Bronchial epithelial cell (primary cell): ENCODE data around the gene LRP5. TPM values are rescaled to one million over a fixed set of nuclear protein-coding genes. Genes with fewer than 3 reads are reported as not detected.

ENCODE experiments used
- DNase-seq: peaks from one replicate; pipeline ENCODE4 v3.0.0-alpha.2; 2010; ENCODE audit warnings: low read depth
- FAIRE-seq: peaks from 2 replicates; lab custom pipeline; 2011; peaks lifted over from hg19 to GRCh38; lab: Jason Lieb, UNC
- H3K27me3 ChIP-seq: 2 replicates; pipeline ENCODE4 v1.5.1; 2011; ENCODE audit warnings: low read length; ENCODE audit not compliant: control insufficient read depth, insufficient read depth
- H3K36me3 ChIP-seq: 2 replicates; pipeline ENCODE4 v1.5.1; 2011; ENCODE audit warnings: low read length; ENCODE audit not compliant: control insufficient read depth, insufficient read depth
- H3K4me3 ChIP-seq: 2 replicates; pipeline ENCODE4 v1.5.1; 2011; ENCODE audit warnings: mild to moderate bottlenecking, low read depth, low read length, control low read depth
- total RNA-seq: library from RNA; depleted of rRNA; stranded (reverse); fragments of >200 nt; gene quantifications from 2 replicates; pipeline ENCODE4 v1.2.1, GENCODE V29; 2014
- TF ChIP-seq, protein P1 (sequence below): IDR thresholded peaks from 2 replicates; pipeline ENCODE4 v1.5.1; 2011; ENCODE audit warnings: mild to moderate bottlenecking, moderate library complexity, low read length, control low read depth, inconsistent platforms; ENCODE audit not compliant: insufficient read depth, severe bottlenecking

LRP5 gene
- total RNA-seq, 1 donor from 2014 or later: 21.6 TPM

DNA sequence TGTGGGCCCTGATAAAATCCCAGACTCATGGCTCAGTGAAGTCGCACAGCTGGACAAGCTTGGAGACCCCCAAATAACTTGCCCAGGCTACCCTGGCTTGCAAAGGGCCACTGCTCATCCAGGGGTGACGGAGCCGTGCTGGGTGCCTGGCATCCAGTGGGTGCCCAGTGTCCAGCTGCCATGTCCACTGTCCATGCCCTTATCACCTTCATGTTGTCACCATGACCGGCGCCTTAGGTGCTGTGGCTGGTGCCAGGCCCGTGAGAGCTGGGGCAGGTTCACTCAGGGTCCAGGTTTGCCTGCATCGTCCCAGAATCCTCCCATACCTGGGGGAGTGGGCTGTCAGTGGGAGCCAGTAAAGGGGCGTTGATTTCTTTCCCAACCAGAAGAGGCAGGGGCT is 57.4 kb downstream of the LRP5 start:
- FAIRE-seq (no peak), DNase-seq (no peak)
- H3K36me3 ChIP-seq: peaks cover 10% of the 10 kb centered on the region
- no peaks in the 10 kb centered on the region for H3K27me3 ChIP-seq
- H3K4me3 ChIP-seq: no peak overlapping the region
- TF ChIP-seq, protein P1, sequence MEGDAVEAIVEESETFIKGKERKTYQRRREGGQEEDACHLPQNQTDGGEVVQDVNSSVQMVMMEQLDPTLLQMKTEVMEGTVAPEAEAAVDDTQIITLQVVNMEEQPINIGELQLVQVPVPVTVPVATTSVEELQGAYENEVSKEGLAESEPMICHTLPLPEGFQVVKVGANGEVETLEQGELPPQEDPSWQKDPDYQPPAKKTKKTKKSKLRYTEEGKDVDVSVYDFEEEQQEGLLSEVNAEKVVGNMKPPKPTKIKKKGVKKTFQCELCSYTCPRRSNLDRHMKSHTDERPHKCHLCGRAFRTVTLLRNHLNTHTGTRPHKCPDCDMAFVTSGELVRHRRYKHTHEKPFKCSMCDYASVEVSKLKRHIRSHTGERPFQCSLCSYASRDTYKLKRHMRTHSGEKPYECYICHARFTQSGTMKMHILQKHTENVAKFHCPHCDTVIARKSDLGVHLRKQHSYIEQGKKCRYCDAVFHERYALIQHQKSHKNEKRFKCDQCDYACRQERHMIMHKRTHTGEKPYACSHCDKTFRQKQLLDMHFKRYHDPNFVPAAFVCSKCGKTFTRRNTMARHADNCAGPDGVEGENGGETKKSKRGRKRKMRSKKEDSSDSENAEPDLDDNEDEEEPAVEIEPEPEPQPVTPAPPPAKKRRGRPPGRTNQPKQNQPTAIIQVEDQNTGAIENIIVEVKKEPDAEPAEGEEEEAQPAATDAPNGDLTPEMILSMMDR: no peak

DNA sequence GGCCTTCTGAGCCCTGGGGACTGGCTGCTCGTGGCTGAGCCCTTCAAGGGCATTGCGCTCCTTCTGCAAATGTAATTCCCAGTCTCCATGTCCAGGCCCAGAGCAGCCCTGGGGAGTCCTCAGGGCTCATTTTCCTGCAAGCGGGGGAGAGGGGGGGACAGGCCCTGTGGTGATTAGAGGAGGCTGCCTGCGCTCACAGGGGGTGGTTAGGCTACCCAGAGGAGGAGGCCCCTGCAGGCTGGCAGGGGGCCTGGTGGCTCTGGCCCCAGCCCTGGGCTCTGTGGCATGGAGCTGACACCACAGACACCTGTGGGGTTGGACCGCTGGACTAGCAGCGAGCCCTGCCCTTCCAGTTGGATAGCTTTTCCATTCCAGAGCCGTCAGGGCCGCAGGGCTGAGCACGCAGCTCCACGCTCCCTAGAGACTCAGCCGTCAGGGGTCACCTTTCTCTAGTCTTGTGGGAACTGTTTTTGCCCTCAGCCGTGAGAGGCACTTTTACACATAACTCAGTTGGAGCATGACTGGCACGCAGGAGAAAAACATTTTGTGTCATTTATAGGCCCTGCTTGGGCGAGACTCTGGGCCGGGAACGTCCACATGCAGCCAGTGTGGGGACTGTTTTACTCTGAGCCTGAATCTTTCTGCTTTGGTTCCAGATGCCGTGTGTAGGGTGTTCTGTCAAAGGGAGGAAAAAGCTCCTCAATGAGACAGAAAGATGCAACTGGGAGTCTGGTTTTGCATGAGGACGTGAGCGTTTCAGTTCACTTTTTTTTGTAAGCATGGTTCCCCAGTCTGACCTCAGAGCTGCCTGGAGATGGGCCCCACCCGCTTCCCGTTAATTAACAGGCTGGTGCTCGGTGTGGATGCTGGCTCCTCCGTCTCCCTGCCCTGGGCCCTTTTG is 58.1 kb downstream of the LRP5 start:
- FAIRE-seq: peak; percentile 64
- no peak overlapping the region for H3K4me3 ChIP-seq
- H3K27me3 ChIP-seq: no peaks in the 10 kb centered on the region
- TF ChIP-seq, protein P1: no peak
- H3K36me3 ChIP-seq: peaks cover 9% of the 10 kb centered on the region
- DNase-seq: no peak

DNA sequence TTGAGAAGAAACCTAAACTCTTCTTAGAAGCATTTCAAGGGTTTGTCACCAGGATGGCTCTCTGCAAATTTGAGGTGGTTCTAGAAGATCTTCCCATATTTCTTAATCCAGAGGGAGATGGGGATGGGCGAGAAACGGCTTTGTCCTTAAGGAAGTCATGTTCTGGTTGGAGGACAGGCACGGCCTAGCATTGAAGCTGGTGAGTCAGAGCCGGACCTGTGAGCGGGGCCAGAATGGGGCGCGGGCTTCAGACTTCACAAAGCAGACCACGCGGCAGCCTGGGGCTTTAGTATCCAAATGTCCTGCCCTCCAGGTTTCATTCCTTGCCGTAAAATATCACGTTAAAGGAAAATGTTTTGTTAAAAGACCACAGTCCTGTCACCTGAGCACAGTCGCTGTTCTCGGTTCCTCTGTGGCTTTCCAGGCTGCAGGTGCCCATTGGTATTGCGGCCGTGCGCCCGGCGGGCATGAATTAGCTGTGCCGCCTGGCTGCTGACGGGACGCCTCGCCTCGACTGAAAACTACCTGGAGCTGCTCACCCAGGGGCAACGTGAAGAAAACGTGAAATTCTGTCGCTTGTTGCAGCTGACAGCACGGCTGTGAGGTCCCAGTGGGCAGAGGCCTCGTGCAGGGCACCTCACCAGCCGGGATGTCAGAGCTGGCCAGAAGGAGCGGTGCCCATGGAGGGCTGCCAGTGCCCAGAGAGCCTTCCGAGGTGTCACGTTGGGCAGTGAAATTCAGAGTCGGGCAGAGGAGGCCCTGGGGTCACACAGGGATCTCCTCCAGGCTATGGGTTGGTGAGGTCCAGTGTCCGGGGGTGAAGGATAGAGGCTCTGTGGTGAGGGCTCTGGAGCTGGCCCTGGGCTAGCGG is 59.0 kb downstream of the LRP5 start:
- Histone ChIP-seq H3K4me3 (no peak overlapping the region), H3K36me3 (peaks cover 6% of the 10 kb centered on the region), H3K27me3 (no peaks in the 10 kb centered on the region)
- FAIRE-seq: no peak
- no peak for DNase-seq
- TF ChIP-seq, protein P1: no peak

DNA sequence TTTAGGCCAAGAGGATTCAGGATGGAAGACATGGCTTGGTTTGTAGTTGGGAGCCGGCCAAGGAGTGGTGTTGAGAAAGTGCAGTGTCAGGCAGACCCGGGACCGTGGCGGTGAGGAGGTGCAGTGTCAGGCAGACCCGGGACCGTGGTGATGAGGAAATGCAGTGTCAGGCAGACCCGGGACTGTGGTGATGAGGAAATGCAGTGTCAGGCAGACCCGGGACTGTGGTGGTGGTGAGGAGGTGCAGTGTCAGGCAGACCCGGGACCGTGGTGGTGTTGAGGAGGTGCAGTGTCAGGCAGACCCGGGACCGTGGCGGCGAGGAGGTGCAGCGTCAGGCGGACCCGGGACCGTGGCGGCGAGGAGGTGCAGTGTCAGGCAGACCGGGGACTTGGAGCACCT is 59.7 kb downstream of the LRP5 start:
- no peaks in the 10 kb centered on the region for H3K27me3 ChIP-seq
- TF ChIP-seq, protein P1: no peak
- DNase-seq (no peak), FAIRE-seq (no peak)
- H3K36me3 ChIP-seq: peaks cover 3% of the 10 kb centered on the region
- H3K4me3 ChIP-seq: no peak overlapping the region

DNA sequence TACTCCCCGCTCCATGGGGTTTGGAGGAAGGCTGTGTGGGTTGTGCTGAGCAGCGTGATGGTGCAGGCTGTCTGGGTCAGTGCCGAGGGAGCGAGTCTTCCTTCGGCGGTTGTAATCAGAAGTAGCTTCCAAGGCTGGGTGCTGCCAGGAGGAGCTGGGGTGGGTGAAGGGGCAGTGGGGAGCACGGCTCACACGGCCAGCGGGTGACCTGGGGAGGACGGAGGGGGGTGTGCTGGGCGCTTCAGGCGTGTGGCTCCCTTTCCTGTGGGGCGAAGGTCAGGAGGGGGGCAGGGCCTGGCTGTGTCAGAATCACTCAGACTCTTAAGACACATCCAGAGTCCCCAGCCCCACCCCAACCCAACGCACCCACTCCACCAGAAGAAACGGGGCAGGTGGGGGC is 60.2 kb downstream of the LRP5 start:
- Histone ChIP-seq H3K4me3 (no peak overlapping the region), H3K27me3 (no peaks in the 10 kb centered on the region), H3K36me3 (peaks cover 3% of the 10 kb centered on the region)
- FAIRE-seq (no peak), DNase-seq (no peak)
- TF ChIP-seq, protein P1: no peak
